Dermis microvascular lymphatic vessel endothelial cell (primary cell): ENCODE measurements around the gene MXRA5. TPM values are rescaled to one million over a fixed set of nuclear protein-coding genes. Genes with fewer than 3 reads are reported as not detected.
"Not testable (repeated sequence)": the region's sequence is repeated elsewhere in the genome, so short reads cannot be mapped to it uniquely, and the experiment has no call there.

Experiments used
- DNase-seq, 2 donors: peaks; one replicate each; pipeline versions ENCODE4 v3.0.0 to v3.0.0-alpha.2; 2010; ENCODE audit warnings: low read depth in 2 of 2
- total RNA-seq: library from RNA; depleted of rRNA; stranded (reverse); fragments of >200 nt; gene quantifications from 2 replicates; pipeline ENCODE4 v1.2.1, GENCODE V29; 2014

The MXRA5 gene
- total RNA-seq, 1 donor from 2014 or later, result not detected

GRCh38 chrX:3343569-3343968, 2.9 kb downstream of the MXRA5 start:
- DNase-seq, result not testable (repeated sequence)

DNA sequence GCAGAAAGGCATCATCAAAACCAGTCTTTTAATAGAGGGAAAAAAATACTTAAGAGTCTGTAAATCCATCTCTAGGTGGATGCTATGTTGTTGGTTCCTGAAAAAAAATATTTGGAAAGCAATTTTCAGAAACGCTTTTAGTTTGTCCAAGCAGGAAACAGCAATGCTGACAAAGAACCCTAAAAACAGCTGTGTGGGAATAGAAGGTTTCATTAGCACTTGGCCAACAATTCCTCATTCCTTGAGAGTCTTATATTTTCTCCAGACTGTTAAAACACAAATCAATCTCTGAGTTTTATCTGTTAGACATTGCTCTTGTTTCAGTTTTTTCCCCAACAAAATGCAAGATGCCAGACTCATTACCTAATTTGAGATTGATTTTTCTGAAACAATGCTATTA, 6.4 kb downstream of the MXRA5 start:
- no peak for DNase-seq

GRCh38 chrX:3326681-3327080, 19.8 kb downstream of the MXRA5 start:
- DNase-seq, result no peak

- no peak for DNase-seq
These were observed 25.9 kb downstream of the MXRA5 start for GRCh38 chrX:3320471-3321046.

- no peak for DNase-seq
These were observed 29.2 kb downstream of the MXRA5 start for GRCh38 chrX:3317191-3317718.

- no peak for DNase-seq
These were observed 34.3 kb downstream of the MXRA5 start for GRCh38 chrX:3312109-3312508.

- no peak for DNase-seq
These were observed 38.6 kb downstream of the MXRA5 start for GRCh38 chrX:3307881-3308280.

- DNase-seq, result no peak
These were observed 46.8 kb downstream of the MXRA5 start for GRCh38 chrX:3299636-3300035.

- peak in 1 of 2 donors; percentile 1 for DNase-seq
These were observed 50.7 kb downstream of the MXRA5 start for GRCh38 chrX:3295731-3296130.

GRCh38 chrX:3293251-3293650, 53.2 kb downstream of the MXRA5 start:
- DNase-seq, result no peak

GRCh38 chrX:3290561-3290960, 55.9 kb downstream of the MXRA5 start:
- no peak for DNase-seq

GRCh38 chrX:3286196-3286945, 60.1 kb downstream of the MXRA5 start:
- no peak for DNase-seq

GRCh38 chrX:3280706-3281105, 65.7 kb downstream of the MXRA5 start:
- no peak for DNase-seq

- not testable (repeated sequence) for DNase-seq
These were observed 72.8 kb downstream of the MXRA5 start for GRCh38 chrX:3273668-3274067.

DNA sequence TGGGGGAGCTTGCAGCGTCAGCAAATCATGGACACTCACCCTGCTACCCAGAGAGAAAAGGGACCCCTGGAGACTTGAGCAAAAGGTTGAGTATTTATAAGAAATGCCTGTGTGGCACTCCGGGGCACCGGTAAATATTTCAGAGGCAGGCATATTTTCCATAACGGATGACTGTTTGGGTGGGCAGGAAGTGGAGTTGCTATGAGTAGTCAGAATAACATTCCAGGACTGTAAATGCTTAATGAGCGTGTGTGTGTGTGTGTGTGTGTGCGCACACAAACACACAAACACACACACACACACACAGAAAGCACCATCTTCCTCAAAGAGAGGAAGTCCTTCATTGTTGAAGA, 74.6 kb downstream of the MXRA5 start:
- DNase-seq, result peak; percentile 64 to 82

GRCh38 chrX:3271183-3271833, 75.1 kb downstream of the MXRA5 start:
- DNase-seq, result peak in 1 of 2 donors; percentile 24

GRCh38 chrX:3268829-3269228, 77.6 kb downstream of the MXRA5 start:
- peak in 1 of 2 donors; percentile 0 for DNase-seq

GRCh38 chrX:3263681-3264126, 82.7 kb downstream of the MXRA5 start:
- DNase-seq, result peak in 1 of 2 donors; percentile 0

DNA sequence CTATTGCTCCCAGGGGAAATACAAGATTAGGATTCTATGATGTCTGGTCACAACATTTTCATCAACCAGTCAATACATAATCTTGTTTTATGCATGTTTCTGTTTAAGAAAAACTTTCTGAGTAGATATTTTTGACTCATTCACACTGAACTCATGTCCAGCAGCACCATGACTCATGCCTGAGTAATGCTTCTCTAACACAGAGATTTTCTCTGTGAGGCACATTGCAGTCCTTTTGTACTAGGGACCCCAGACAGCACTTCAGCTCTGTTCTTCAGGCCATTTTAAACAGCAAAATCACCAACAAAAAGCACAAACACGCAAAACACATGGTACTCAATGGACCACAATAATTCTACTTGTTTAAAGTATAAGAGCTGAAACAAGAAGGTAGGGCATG, 83.6 kb downstream of the MXRA5 start:
- peak in 1 of 2 donors; percentile 78 for DNase-seq
